ENCODE data around the gene PIK3R1. TPM values are rescaled to one million over a fixed set of nuclear protein-coding genes. Genes with fewer than 3 reads are reported as not detected.

The PIK3R1 gene
- polyA plus RNA-seq, 1 experiment: 7.6 TPM

DNA sequence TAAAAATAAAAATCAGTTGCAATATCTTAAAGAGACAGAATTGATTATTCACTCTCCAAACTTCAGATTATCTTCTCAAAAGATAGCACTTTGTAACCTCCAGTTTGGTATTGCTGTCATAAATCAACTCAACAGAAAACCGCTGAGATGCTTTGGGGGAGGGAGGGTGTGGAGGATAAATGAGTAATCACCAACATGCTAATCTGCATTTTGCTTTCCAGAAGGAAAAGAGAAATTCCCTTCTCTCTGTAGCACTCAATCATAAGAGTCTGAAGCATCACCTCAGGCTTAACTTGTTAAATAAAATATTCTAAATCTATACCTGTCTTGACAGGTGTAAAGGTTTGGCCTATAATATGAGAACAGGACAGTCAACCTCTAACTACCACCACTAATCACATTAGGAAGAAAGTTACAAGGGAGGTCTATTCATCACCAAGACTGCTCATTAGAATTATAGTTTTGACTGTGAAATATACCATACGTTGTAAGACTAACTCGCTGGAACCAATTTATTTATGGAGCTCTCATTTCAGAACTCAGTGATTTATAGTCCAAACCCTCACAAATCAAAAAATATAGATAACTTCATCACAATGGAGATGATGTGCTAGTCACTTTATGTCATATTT lies 89.0 kb downstream of the PIK3R1 start:
- no peaks in the 10 kb centered on the region for H3K9me3 ChIP-seq (ENCODE audit: control insufficient read depth, insufficient read depth, low read length)
- H3K27ac ChIP-seq (ENCODE audit: low read depth, low read length): no peak overlapping the region
- no peak for TF ChIP-seq CTCF (IDR thresholded peaks at IDR 0.05; ENCODE audit: low read depth, low read length)
- CTCF ChIA-PET: interaction anchor here (0.8 kb wide), 1 partner anchor 18 kb away, joined by 3 read pairs; no protein-coding TSS in a partner anchor
- POLR2A ChIA-PET: no interaction called here
- DNase-seq (ENCODE audit: low read depth, low spot score): no peak
- peaks cover 2% of the 10 kb centered on the region for H3K27me3 ChIP-seq (ENCODE audit: control insufficient read depth, insufficient read depth, low read length)
- no peak overlapping the region for H3K4me3 ChIP-seq (ENCODE audit: low read depth, low read length)

- Histone ChIP-seq H3K9me3 (ENCODE audit: control insufficient read depth, insufficient read depth, low read length) (no peaks in the 10 kb centered on the region), H3K27ac (ENCODE audit: low read depth, low read length) (no peak overlapping the region), H3K27me3 (ENCODE audit: control insufficient read depth, insufficient read depth, low read length) (peaks cover 2% of the 10 kb centered on the region), H3K4me3 (ENCODE audit: low read depth, low read length) (no peak overlapping the region)
- DNase-seq (ENCODE audit: low read depth, low spot score): no peak
- CTCF ChIA-PET: interaction anchor here (0.8 kb wide), 1 partner anchor 19 kb away, joined by 3 read pairs; no protein-coding TSS in a partner anchor
- no peak for TF ChIP-seq CTCF (IDR thresholded peaks at IDR 0.05; ENCODE audit: low read depth, low read length)
- POLR2A ChIA-PET: no interaction called here
Observed at GRCh38 chr5:68305223-68305870, 89.8 kb downstream of the PIK3R1 start.

- Histone ChIP-seq H3K27ac (ENCODE audit: low read depth, low read length) (no peak overlapping the region), H3K4me3 (ENCODE audit: low read depth, low read length) (no peak overlapping the region), H3K27me3 (ENCODE audit: control insufficient read depth, insufficient read depth, low read length) (peaks cover 4% of the 10 kb centered on the region), H3K9me3 (ENCODE audit: control insufficient read depth, insufficient read depth, low read length) (no peaks in the 10 kb centered on the region)
- POLR2A ChIA-PET: no interaction called here
- TF ChIP-seq CTCF (IDR thresholded peaks at IDR 0.05; ENCODE audit: low read depth, low read length): no peak
- no peak for DNase-seq (ENCODE audit: low read depth, low spot score)
- CTCF ChIA-PET: no interaction called here
Observed at GRCh38 chr5:68306361-68307014, 90.9 kb downstream of the PIK3R1 start.

- peaks cover 5% of the 10 kb centered on the region for H3K27me3 ChIP-seq (ENCODE audit: control insufficient read depth, insufficient read depth, low read length)
- CTCF ChIA-PET: no interaction called here
Observed at GRCh38 chr5:68313336-68313735, 97.8 kb downstream of the PIK3R1 start.

More at GRCh38 chr5:68313336-68313735, 97.8 kb downstream of the PIK3R1 start:
- Histone ChIP-seq H3K9me3 (ENCODE audit: control insufficient read depth, insufficient read depth, low read length) (no peaks in the 10 kb centered on the region), H3K4me3 (ENCODE audit: low read depth, low read length) (no peak overlapping the region), H3K27ac (ENCODE audit: low read depth, low read length) (no peak overlapping the region)
- POLR2A ChIA-PET: no interaction called here
- DNase-seq (ENCODE audit: low read depth, low spot score): no peak
- no peak for TF ChIP-seq CTCF (IDR thresholded peaks at IDR 0.05; ENCODE audit: low read depth, low read length)

All from AG04450 (cell line).